ENCODE results near the gene UNC5CL. TPM values are rescaled to one million over a fixed set of nuclear protein-coding genes. Genes with fewer than 3 reads are reported as not detected.

Gene UNC5CL
- total and polyA plus RNA-seq, 9 of the 15 experiments (the other 6 are each of a cell fraction or from before 2014, with no cell fraction given): 0.07 to 1.8 (median 0.62) TPM; not detected in 1

DNA sequence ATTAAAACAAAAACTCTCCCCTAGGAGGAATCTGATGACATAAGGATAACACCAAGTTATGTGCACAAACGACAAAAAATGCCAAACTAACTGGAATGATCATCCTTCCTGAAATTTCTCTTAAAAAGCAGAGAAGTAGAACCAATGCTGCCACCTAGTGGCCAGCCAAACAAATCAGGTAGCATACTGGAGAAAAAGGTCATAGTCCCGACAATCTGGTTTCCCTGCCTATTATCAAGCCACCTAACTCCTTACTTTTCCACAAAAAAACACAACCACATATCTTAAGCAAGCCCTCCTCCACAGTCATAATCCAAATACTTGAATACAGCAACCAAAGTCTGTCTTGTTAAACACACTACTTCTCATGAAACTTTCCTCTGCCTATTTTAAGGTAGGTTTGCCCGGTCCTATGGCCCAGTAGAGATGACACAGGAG is 27.9 kb upstream of the UNC5CL start (continued):
- TF ChIP-seq, protein P1, sequence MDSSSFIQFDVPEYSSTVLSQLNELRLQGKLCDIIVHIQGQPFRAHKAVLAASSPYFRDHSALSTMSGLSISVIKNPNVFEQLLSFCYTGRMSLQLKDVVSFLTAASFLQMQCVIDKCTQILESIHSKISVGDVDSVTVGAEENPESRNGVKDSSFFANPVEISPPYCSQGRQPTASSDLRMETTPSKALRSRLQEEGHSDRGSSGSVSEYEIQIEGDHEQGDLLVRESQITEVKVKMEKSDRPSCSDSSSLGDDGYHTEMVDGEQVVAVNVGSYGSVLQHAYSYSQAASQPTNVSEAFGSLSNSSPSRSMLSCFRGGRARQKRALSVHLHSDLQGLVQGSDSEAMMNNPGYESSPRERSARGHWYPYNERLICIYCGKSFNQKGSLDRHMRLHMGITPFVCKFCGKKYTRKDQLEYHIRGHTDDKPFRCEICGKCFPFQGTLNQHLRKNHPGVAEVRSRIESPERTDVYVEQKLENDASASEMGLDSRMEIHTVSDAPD (CRISPR knock-in tag; IDR thresholded peaks at IDR 0.05): no peak
- TF ChIP-seq GTF2A2 (tag; IDR thresholded peaks at IDR 0.05) (no peak), TBP (optimal IDR thresholded peaks at IDR 0.05; ENCODE audit: low read depth, low read length) (no peak), ZBTB9 (CRISPR knock-in tag; IDR thresholded peaks at IDR 0.05) (no peak), CGGBP1 (CRISPR knock-in tag; IDR thresholded peaks at IDR 0.05) (no peak), MAFF (IDR thresholded peaks at IDR 0.05; ENCODE audit: low read length) (no peak), PHF8 (IDR thresholded peaks at IDR 0.05; ENCODE audit: borderline replicate concordance, low read length) (no peak), ZNF778 (CRISPR knock-in tag; IDR thresholded peaks at IDR 0.05) (0 out of 2 replicates have a peak, but pooled peaks have one; percentile 32)

Measured in K562 (cell line).